Kasumi-1 (cell line): ENCODE measurements around the gene MPP1.

Experiments
- DNase-seq, 2 experiments: peaks; one replicate each; lab custom pipeline; 2025; lab: John Stamatoyannopoulos, UW

MPP1 gene

DNA sequence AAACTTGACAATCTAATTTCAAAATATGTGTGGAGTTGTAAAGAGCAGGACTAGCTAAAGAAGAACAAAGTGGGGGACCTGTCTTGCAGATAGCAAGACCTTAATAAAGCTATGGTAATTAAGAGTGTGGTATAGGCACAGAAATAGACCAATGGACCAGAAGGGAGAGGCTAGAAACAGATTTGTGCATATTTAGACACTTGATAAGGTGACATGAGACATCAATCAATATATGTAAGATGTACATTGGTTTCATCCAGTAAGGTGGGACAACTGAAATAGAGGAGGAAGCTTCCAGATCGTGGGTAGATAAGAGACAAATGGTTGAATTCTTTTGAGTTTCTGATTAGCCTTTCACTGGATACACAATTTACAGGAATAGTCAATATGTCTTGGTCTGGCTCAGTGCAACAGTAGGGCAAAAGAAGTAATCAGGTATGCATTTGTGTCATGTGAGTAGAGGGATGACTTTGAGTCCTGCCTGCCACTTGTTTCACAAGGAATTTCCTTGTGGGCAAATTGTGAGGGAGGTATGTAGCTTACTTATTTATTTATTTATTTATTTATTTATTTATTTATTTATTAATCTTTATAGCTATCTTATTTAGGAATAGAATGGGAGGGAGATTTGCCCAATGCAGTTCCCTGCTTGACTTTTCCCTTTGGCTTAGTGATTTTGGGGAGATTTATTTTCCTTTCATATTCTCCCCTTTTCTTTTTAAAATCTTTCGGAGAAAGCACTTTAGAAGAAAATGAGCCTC lies 7.2 kb upstream of the MPP1 start:
- DNase-seq = no peak

DNA sequence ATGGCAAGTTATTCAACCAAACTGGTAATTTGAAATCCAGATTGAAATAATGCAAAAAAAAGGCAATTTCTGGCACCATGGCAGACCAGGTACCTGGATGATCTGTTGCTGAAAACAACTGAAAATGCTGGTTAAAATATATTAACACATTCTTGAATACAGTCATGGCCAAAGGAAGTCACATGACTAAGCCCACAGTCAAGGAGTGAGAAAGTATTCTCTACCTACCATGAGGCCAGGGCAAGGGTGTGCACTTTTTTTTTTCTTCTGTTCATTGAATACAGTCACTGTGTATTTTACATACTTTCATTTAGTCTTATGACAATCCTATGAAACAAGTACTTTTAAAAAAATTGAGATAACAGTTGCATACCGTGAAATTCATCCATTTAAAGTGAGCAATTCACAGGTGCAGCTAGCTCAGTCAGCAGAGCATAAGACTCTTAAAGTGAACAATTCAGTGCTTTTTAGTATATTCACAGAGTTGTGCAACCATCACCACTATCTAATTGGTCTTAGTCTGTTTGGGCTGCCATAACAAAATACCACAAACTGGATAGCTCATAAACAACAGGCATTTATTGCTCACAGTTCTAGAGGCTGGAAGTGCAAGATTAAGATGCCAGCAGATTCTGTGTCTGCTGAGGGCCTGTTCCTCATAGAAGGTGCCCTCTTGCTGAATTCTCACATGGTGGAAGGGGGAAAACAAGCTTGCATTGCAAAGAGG lies 4.8 kb upstream of the MPP1 start:
- DNase-seq = no peak

DNA sequence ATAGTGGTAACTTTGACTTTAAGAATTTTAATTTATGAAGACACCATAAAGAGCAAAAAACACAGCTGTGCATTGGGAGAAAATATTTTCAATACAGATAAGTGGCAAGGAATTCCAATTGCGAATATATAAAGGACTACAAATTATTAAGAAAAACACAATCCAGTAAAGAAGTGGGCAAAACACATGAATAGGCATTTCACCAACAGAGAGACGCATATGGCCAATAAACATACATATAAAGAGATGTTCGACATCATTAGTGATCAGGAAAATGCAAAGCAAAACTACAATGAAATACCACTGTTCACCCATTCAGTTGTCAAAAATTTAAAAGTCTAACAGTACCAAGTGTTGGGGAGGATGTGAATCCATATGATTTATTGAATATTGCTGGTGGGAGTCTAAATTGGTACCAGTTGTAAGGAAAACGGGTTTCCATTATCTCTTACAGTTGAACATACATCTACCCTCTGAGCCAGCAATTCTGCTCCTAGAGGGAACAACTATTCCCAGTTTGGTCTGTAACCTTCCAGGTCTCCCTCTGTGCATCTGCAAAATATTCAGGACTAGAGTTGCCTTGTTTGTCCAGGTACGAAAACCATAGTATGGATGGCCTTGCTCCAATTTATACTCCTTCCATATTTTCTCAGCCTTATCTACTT lies 1.7 kb upstream of the MPP1 start:
- no peak for DNase-seq

- DNase-seq = no peak
Measured at GRCh38 chrX:154805696-154806091, 409 bp upstream of the MPP1 start.

DNA sequence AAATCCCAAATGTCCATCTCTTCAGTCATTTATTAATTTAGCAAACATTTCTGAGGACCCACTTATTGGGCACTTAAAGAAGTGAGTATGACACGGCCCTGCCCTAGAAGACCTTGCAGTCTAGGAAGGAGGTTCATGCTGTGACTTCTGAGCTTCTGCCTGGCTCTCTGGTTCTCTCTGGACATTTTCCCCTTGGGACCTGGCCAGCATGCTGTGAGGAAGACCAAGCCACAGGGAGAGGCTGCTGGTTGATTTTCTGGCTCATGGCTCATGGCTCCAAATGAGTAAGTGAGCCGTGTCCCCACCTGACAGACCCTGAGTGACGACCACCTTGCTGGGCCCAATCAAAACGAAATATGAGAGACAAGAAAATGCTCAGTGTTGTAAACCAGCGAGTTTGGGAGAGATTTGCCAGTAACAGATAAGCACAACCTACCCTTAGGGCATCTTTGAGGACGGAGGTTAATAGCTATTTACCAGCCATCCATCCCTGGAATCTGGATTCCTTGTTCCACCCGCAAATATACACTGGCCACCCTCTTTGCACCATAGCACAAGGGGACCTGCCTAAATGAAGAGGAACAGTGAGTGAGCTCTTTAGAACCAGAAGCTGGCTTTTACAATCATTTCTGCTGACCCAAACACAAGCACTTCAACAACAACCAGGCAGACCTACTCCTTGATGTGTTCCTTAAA lies 876 bp downstream of the MPP1 start:
- no peak for DNase-seq

DNA sequence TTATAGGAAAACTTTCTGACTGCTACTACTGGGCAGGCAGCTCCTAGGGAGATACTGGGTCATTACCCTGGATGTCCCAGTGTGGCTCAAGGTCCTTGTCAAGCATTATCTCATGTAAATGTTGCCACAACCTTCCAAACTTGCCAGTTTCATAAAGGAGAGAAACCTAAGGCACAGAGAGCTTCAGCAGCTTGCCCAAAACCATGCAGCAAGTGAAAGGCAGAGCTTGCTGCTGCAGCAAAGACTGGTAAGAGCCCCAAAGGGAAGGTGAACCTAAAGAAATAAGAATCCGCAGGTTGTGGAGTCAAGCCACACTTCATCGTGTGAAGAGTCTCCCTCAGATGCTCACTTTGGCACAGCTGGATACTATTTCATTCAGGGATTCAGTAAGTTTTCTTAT lies 2.3 kb downstream of the MPP1 start:
- no peak for DNase-seq

DNA sequence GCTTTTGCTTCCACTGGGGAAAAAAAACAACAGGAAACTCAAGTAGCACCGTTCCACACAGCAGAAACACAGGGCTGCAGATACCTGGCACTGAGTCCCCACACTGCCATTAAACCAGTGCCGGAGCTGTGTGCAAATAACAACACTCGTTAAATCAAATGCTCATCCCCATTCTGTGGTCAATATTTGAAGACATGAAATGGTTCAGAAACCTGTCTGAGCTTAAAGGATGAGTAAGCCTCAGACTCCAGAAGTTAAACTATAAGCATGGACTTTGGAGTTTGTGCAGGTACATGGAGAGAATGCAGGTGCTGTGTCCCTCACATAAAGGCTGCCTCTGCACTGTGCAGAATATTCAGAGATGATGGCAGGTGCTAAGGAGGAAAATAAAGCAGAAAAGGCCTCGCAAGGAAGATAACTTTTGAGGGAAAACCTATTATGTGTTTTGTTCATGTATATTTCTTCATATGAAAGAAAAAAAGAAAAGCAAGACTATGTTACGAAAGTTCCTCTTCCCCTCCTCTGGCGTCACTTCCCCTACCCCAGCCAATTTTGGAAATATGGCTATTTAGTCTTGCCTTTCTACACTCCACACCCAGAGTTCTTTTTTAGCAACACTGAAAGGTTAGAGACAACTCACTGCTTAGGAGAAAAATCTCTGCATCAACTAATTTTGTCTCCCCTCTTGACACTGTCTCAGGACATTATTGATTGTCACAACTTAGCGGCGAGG lies 4.6 kb downstream of the MPP1 start:
- peak in 1 of 2 experiments; percentile 8 for DNase-seq

- DNase-seq = no peak
Measured at GRCh38 chrX:154799556-154800348, 5.5 kb downstream of the MPP1 start.

- DNase-seq = no peak
Measured at GRCh38 chrX:154797006-154797405, 8.3 kb downstream of the MPP1 start.

DNA sequence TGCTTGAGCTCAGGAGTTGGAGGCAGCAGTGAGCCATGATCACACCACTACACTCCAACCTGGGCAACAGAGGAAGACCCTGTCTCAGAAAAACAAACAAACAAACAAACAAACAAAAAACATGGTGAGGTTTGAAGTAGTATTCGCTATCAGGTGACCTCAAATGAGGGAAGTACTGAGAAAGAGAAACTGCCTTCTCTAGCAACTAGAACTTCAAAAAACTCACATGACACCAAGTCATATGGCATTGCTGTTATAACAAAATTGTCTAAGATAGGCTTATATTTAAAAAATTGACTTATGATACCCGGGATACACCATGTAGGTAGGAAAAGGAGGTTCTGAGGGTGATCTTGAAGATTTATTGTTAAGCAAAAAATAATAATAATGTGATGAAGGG lies 10.3 kb downstream of the MPP1 start:
- no peak for DNase-seq

GRCh38 chrX:154793084-154793795 lies 12.0 kb downstream of the MPP1 start:
- no peak for DNase-seq

DNA sequence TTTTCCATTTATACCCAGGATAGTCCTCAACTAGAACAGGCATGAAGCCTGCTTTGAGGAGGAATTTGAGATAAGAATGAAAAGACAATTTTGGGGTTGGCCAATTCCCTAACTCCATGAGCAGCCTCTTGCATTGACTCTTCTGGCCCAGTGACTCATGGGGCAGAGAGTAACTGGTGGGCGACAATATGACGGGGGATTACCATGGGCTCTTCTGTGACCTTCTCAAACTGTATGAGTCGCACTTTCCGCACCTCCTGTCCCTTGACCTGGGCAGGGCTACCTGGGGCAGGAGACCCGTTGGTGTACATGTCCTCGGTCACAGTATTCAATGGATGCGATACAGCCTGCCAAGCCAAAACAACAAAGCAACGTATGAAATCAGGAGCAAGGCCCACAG lies 13.3 kb downstream of the MPP1 start:
- no peak for DNase-seq

GRCh38 chrX:154791467-154791866 lies 13.8 kb downstream of the MPP1 start:
- DNase-seq = no peak

DNA sequence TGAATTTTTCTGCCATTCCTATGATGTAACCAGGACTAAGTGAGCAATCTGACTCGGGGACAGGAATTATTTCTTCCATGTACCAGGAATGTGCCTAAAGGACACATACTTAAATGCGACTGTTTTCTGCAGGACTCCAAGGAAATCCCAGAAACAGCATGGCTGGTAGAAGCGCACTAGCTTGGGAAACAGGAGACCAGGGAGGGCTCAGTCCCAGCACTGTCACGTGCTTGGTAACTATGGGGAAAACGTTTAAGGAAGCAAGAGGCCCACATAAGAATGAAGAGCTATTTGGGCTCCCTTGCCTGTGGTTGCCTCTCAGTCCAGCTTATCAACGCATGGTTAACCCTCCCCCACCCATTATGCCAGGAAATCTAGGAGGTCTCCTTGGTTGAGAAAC lies 19.6 kb downstream of the MPP1 start:
- DNase-seq = peak; percentile 22 to 40

DNA sequence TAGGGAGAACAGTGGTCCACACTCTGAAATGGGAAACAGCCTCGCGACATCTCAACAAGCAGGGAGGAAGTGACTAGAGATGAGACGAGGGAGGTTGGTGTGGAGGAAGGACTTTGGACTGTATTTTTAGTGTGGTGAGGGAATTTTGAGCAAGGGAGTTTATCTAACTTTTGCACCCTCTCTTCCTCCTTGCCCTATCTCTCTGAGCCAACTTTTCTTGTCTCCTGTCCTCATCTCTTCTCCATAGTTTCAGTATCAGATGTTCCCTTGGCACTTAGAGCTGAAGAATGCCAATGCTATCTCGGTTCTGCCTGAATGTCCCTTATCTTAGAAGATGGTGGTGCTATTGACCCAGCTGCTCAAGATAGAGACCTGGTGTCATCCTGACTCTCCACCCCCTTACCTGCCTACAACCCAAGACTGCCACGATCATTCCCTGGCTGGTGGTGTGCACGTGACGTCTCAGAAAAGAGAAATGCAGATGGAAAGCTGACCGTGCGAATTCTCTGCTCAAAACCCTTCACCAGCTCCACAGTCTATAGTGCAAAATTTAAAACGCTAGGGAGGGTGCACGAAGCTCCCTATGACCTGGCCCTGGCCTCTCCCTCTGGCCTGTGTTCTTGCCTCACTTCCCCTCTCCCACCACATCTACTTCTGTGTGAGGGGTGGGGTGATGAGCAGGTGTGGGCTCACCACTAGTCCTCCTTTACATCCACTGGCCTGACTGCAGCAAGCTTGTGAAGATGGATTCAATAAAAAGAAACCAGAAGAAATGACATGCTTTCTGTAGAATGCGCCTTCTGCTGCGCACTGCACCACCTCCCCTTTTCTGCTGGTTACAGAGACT lies 20.9 kb downstream of the MPP1 start:
- peak in 1 of 2 experiments; percentile 19 for DNase-seq

DNA sequence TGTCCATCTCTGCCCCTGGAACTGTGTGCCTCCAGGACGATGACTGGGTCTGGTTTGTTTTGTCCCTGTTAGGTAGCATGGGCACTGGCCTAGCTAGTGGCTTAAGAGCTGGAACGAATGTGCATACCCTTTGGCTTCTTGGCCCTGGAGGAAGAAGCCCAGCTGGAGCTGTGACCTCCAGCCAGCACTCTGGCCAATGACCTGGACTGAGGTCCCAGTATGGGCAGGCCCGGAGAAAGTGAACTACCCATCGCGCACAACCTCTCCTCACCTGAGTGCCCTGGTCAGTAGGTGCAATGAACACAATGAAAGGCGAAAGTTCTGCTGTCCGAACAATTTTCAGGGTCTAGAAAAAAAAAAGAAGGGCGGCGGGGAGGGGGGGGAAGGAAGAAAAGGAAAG lies 24.3 kb downstream of the MPP1 start:
- DNase-seq = no peak

- no peak for DNase-seq
Measured at GRCh38 chrX:154779261-154779660, 26.0 kb downstream of the MPP1 start.

DNA sequence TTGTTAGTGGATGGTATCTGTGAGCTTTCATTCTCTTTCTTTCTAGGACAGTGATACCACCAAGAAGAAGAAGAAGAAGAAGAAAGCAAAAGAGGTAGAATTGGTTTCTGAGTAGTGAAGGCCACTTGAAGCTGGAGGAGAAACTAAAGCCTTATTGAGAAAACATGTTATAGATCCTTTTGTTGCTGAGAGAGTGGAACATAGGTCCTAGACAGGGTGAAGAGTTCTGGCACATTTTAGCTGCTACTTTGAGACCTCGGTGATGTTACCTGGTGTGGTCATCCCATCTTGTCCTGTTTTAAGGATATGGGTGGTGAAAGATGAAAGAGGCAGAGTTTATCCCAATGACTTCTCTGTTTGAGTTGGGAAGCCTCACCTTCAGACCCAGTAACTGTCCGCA lies 28.5 kb downstream of the MPP1 start:
- DNase-seq = no peak
